ENCODE measurements around the gene TBL1XR1. TPM values are rescaled to one million over a fixed set of nuclear protein-coding genes. Genes with fewer than 3 reads are reported as not detected.

The TBL1XR1 gene
- total and polyA plus RNA-seq, 2 of the 4 experiments (the other 2 are of a cell fraction) = 25.2 to 170 TPM

DNA sequence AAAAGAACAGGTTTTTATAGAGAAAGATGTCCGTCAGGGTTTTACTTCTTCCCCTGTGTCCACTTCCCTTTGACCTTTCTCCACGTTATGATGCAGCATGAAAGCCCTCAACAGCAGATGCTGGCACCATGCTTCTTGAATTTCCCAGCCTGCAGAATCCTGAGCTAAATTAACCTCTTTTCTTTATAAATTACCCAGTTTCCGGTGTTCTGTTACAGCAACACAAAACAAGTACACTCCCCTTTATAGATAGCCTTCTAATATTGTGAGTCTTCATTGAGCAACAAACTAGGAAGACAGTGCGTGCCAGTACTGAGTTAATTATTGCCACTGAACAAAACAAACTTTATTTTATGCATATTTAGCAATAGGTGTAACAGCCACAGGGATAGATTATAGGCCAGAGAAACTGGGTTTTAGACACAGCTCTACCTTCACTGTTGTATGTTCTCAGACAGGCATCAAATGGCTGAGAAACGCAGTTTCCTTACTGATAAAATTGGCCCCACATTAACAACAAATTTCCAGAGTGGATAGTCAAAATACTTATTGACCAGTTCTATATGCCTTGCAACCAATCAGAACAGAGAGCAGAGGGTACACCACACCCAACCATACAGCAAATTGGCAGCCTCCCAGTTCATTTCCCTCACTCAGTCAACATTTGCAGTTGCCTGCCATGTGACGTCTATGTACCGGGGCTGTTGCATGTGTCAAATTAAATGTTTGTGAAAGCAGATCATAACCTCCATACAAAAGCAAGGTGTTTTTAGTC is 14.4 kb upstream of the TBL1XR1 start:
- Histone ChIP-seq H2AFZ (replicated peaks; ENCODE audit: low read length, poor library complexity) (no peak overlapping the region), H4K5ac (ENCODE audit: low read depth, low read length) (no peak overlapping the region), H3K27me3 (ENCODE audit: control insufficient read depth, insufficient read depth, low read length) (no peaks in the 10 kb centered on the region), H3K18ac (ENCODE audit: low read depth, low read length) (no peak overlapping the region), H2BK120ac (ENCODE audit: low read depth, low read length) (no peak overlapping the region), H2AK9ac (replicated peaks; ENCODE audit: low read depth, low read length, poor library complexity) (no peak overlapping the region), H4K91ac (ENCODE audit: insufficient read depth, low read depth, low read length) (no peak overlapping the region), H3K9me3 (ENCODE audit: control insufficient read depth, insufficient read depth, low read length) (no peaks in the 10 kb centered on the region), H3K4me3 (ENCODE audit: insufficient read depth, low read depth, low read length) (no peak overlapping the region), H2BK15ac (ENCODE audit: low read depth, low read length) (no peak overlapping the region), H2AK5ac (ENCODE audit: low read depth, low read length) (no peak overlapping the region), H3K4ac (ENCODE audit: low read depth, low read length) (no peak overlapping the region), H3K27ac (ENCODE audit: insufficient read depth, low read length) (no peak overlapping the region), H3K23ac (ENCODE audit: low read depth, low read length) (no peak overlapping the region), H2BK5ac (ENCODE audit: low read depth, low read length, poor library complexity, severe bottlenecking) (no peak overlapping the region), H2BK20ac (ENCODE audit: low read depth, low read length) (no peak overlapping the region), H3K9ac (ENCODE audit: low read depth, low read length) (no peak overlapping the region), H3K4me1 (ENCODE audit: control insufficient read depth, insufficient read depth, low read length) (no peaks in the 10 kb centered on the region), H3K36me3 (ENCODE audit: control insufficient read depth, insufficient read depth, low read length) (no peaks in the 10 kb centered on the region), H3K4me2 (ENCODE audit: low read depth, low read length) (no peak overlapping the region), H3K56ac (ENCODE audit: extremely low read depth, insufficient read depth, low read length) (no peak overlapping the region), H3K14ac (replicated peaks; ENCODE audit: low read depth, low read length) (no peak overlapping the region), H4K20me1 (ENCODE audit: insufficient read depth, low read length) (no peaks in the 10 kb centered on the region), H3K79me1 (ENCODE audit: low read depth in 1 of 2, low read length in 2 of 2) (no peaks in the 10 kb centered on the region), H3K9me1 (ENCODE audit: insufficient read depth, low read length) (no peaks in the 10 kb centered on the region), H4K8ac (ENCODE audit: low read depth in 2 of 2, low read length in 2 of 2) (no peak overlapping the region)
- TF ChIP-seq MXI1 (IDR thresholded peaks at IDR 0.05; ENCODE audit: borderline replicate concordance, low read depth, low read length) = no peak
- TF ChIP-seq RFX5 (IDR thresholded peaks at IDR 0.05; ENCODE audit: low read depth, low read length) = no peak
- no peak for TF ChIP-seq MAFK (IDR thresholded peaks at IDR 0.05; ENCODE audit: low read depth, low read length)
- no peak for TF ChIP-seq CEBPB (IDR thresholded peaks at IDR 0.05; ENCODE audit: low read depth, low read length)
- no peak for TF ChIP-seq RAD21 (IDR thresholded peaks at IDR 0.05; ENCODE audit: low read length)
- TF ChIP-seq, protein P1, sequence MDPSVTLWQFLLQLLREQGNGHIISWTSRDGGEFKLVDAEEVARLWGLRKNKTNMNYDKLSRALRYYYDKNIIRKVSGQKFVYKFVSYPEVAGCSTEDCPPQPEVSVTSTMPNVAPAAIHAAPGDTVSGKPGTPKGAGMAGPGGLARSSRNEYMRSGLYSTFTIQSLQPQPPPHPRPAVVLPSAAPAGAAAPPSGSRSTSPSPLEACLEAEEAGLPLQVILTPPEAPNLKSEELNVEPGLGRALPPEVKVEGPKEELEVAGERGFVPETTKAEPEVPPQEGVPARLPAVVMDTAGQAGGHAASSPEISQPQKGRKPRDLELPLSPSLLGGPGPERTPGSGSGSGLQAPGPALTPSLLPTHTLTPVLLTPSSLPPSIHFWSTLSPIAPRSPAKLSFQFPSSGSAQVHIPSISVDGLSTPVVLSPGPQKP (IDR thresholded peaks at IDR 0.05; ENCODE audit: borderline replicate concordance, low read depth, low read length) = no peak
- TF ChIP-seq, protein P2, sequence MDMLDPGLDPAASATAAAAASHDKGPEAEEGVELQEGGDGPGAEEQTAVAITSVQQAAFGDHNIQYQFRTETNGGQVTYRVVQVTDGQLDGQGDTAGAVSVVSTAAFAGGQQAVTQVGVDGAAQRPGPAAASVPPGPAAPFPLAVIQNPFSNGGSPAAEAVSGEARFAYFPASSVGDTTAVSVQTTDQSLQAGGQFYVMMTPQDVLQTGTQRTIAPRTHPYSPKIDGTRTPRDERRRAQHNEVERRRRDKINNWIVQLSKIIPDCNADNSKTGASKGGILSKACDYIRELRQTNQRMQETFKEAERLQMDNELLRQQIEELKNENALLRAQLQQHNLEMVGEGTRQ (IDR thresholded peaks at IDR 0.05; ENCODE audit: low read depth, low read length) = no peak
- ChIA-PET POLR2A (ENCODE audit: unreplicated experiment) (no interaction called here), CTCF (no interaction called here)
- intact Hi-C loops (cut with micrococcal nuclease) = loop anchor here (5.0 kb wide), 1 partner anchor 1001 kb away; no protein-coding TSS in a partner anchor
- no TSS peak for BruUV-seq (replicated peaks)
- ATAC-seq (ENCODE audit: low read depth) (no peak), DNase-seq (no peak)
- in situ Hi-C loops (cut with MboI; ENCODE audit: low sequenced_read_pairs) = no loop called here
- dilution Hi-C loops (cut with HindIII; ENCODE audit: low sequenced_read_pairs, unreplicated experiment) = no loop called here
- 91% methylated on average over 1 of the region's 7 CpGs; no CpG with 5 or more reads in 1 of the 2 experiments for whole genome bisulfite sequencing, 2 experiments (ENCODE audit: extremely low coverage in 2 of 2, insufficient read length in 1 of 2)

Measured in IMR-90 (cell line).